ENCODE data around the gene CACNA1C. TPM values are rescaled to one million over a fixed set of nuclear protein-coding genes. Genes with fewer than 3 reads are reported as not detected.

The CACNA1C gene
- total and polyA plus RNA-seq, 2 donors (not counting 1 experiment from before 2014, with no cell fraction given): 7.6 to 11.4 TPM

- Histone ChIP-seq H3K36me3 (ENCODE audit: control insufficient read depth, insufficient read depth, low read length) (no peaks in the 10 kb centered on the region), H3K4me1 (ENCODE audit: control insufficient read depth, extremely low read depth, insufficient read depth, low read length) (peaks cover 26% of the 10 kb centered on the region), H3K27me3 (ENCODE audit: control insufficient read depth, insufficient read depth, low read length) (no peaks in the 10 kb centered on the region), H4K20me1 (ENCODE audit: control insufficient read depth, extremely low read depth, insufficient read depth, low read length) (no peaks in the 10 kb centered on the region), H3K79me2 (ENCODE audit: control insufficient read depth, insufficient read depth, low read length) (no peaks in the 10 kb centered on the region), H3K9ac (ENCODE audit: insufficient read depth, low read length) (no peak overlapping the region), H3K4me2 (ENCODE audit: extremely low read depth, insufficient read depth, low read length) (peak overlapping the region; percentile 67), H3K9me3 (ENCODE audit: control insufficient read depth, insufficient read depth, low read depth, low read length) (no peaks in the 10 kb centered on the region), H2AFZ (ENCODE audit: low read length) (no peak overlapping the region), H3K27ac (ENCODE audit: insufficient read depth, low read length) (peak overlapping the region; percentile 19), H3K4me3 (replicated peaks in 1 of 4; ENCODE audit: control extremely low read depth in 1 of 4, insufficient read depth in 1 of 4, low read depth in 3 of 4, low read length in 4 of 4) (no peak overlapping the region)
- peak; percentile 82 to 85 for DNase-seq (ENCODE audit: low read depth in 2 of 2)
- TF ChIP-seq, protein P1, sequence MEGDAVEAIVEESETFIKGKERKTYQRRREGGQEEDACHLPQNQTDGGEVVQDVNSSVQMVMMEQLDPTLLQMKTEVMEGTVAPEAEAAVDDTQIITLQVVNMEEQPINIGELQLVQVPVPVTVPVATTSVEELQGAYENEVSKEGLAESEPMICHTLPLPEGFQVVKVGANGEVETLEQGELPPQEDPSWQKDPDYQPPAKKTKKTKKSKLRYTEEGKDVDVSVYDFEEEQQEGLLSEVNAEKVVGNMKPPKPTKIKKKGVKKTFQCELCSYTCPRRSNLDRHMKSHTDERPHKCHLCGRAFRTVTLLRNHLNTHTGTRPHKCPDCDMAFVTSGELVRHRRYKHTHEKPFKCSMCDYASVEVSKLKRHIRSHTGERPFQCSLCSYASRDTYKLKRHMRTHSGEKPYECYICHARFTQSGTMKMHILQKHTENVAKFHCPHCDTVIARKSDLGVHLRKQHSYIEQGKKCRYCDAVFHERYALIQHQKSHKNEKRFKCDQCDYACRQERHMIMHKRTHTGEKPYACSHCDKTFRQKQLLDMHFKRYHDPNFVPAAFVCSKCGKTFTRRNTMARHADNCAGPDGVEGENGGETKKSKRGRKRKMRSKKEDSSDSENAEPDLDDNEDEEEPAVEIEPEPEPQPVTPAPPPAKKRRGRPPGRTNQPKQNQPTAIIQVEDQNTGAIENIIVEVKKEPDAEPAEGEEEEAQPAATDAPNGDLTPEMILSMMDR (conservative IDR thresholded peaks at IDR 0.05 in 1 of 2, IDR thresholded peaks at IDR 0.05 in 1 of 2; ENCODE audit: low read depth in 1 of 2, low read length in 2 of 2): peak; percentile 59 to 61
- no peak for TF ChIP-seq EZH2 (IDR thresholded peaks at IDR 0.05; ENCODE audit: low read length, missing control alignments)
These were observed 131.1 kb downstream of the CACNA1C start for GRCh38 chr12:2183556-2184541.

GRCh38 chr12:2185751-2186341, 133.1 kb downstream of the CACNA1C start:
- no peak overlapping the region for H3K4me3 ChIP-seq (replicated peaks in 1 of 4; ENCODE audit: control extremely low read depth in 1 of 4, insufficient read depth in 1 of 4, low read depth in 3 of 4, low read length in 4 of 4)
- no peak overlapping the region for H2AFZ ChIP-seq (ENCODE audit: low read length)
- H3K4me1 ChIP-seq (ENCODE audit: control insufficient read depth, extremely low read depth, insufficient read depth, low read length): peaks cover 16% of the 10 kb centered on the region
- no peaks in the 10 kb centered on the region for H3K9me3 ChIP-seq (ENCODE audit: control insufficient read depth, insufficient read depth, low read depth, low read length)
- TF ChIP-seq EZH2 (IDR thresholded peaks at IDR 0.05; ENCODE audit: low read length, missing control alignments): no peak
- TF ChIP-seq, protein P1 (conservative IDR thresholded peaks at IDR 0.05 in 1 of 2, IDR thresholded peaks at IDR 0.05 in 1 of 2; ENCODE audit: low read depth in 1 of 2, low read length in 2 of 2): no peak
- no peaks in the 10 kb centered on the region for H3K27me3 ChIP-seq (ENCODE audit: control insufficient read depth, insufficient read depth, low read length)
- no peaks in the 10 kb centered on the region for H4K20me1 ChIP-seq (ENCODE audit: control insufficient read depth, extremely low read depth, insufficient read depth, low read length)
- H3K9ac ChIP-seq (ENCODE audit: insufficient read depth, low read length): no peak overlapping the region
- H3K36me3 ChIP-seq (ENCODE audit: control insufficient read depth, insufficient read depth, low read length): no peaks in the 10 kb centered on the region
- peak in 1 of 2 donors; percentile 78 for DNase-seq (ENCODE audit: low read depth in 2 of 2)
- H3K79me2 ChIP-seq (ENCODE audit: control insufficient read depth, insufficient read depth, low read length): no peaks in the 10 kb centered on the region
- no peak overlapping the region for H3K27ac ChIP-seq (ENCODE audit: insufficient read depth, low read length)
- no peak overlapping the region for H3K4me2 ChIP-seq (ENCODE audit: extremely low read depth, insufficient read depth, low read length)

DNA sequence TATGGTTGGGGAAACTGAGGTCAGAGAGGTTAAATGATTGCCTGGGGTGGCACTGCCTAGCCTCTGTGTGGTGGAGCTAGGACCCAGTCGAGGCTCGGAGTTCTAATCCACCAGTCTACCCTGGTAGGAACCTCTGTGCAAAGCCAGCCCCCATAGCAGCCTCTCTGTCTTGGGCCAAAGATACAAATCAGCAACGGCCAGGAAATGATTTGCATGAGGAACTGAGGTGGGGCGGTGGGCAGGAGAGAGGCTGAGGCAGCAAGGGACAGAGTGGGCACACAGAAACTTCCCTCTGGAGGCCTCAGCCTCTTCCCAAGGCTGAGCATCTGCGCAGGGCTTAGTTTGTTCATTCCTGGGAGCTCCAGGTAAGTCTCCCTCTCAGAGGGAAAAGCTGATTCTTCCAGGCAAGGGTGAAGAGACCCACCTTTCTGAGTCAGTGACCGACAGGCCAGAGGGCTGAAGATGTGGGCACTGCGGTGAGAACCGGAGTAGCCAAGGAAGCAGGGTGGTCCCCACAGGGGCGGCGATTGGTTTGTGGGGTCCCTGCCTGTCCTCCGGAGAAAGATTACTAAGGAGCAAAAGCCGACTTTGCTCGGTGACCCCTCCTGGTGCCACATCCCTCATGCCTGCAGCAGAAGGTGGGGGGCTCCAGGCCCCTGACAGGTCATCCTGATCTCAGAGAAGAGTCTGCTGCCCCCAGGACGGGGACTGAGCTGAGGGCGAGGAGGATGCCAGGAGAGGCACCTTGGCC, 134.6 kb downstream of the CACNA1C start:
- no peak for DNase-seq (ENCODE audit: low read depth in 2 of 2)
- H3K27ac ChIP-seq (ENCODE audit: insufficient read depth, low read length): no peak overlapping the region
- no peaks in the 10 kb centered on the region for H3K27me3 ChIP-seq (ENCODE audit: control insufficient read depth, insufficient read depth, low read length)
- no peak overlapping the region for H2AFZ ChIP-seq (ENCODE audit: low read length)
- no peak overlapping the region for H3K4me3 ChIP-seq (replicated peaks in 1 of 4; ENCODE audit: control extremely low read depth in 1 of 4, insufficient read depth in 1 of 4, low read depth in 3 of 4, low read length in 4 of 4)
- no peaks in the 10 kb centered on the region for H3K9me3 ChIP-seq (ENCODE audit: control insufficient read depth, insufficient read depth, low read depth, low read length)
- TF ChIP-seq, protein P1 (conservative IDR thresholded peaks at IDR 0.05 in 1 of 2, IDR thresholded peaks at IDR 0.05 in 1 of 2; ENCODE audit: low read depth in 1 of 2, low read length in 2 of 2): no peak
- no peak for TF ChIP-seq EZH2 (IDR thresholded peaks at IDR 0.05; ENCODE audit: low read length, missing control alignments)
- H3K9ac ChIP-seq (ENCODE audit: insufficient read depth, low read length): no peak overlapping the region
- peaks cover 8% of the 10 kb centered on the region for H3K4me1 ChIP-seq (ENCODE audit: control insufficient read depth, extremely low read depth, insufficient read depth, low read length)
- no peaks in the 10 kb centered on the region for H4K20me1 ChIP-seq (ENCODE audit: control insufficient read depth, extremely low read depth, insufficient read depth, low read length)
- peaks cover 1% of the 10 kb centered on the region for H3K36me3 ChIP-seq (ENCODE audit: control insufficient read depth, insufficient read depth, low read length)
- no peaks in the 10 kb centered on the region for H3K79me2 ChIP-seq (ENCODE audit: control insufficient read depth, insufficient read depth, low read length)
- H3K4me2 ChIP-seq (ENCODE audit: extremely low read depth, insufficient read depth, low read length): no peak overlapping the region
